Stomach (tissue), 4 donors: ENCODE results near the gene CLTRN.

Experiments used
- EP300 ChIP-seq: sonication (generic); formaldehyde crosslinking; IDR thresholded peaks from one replicate; pipeline ENCODE4 v1.6.1; 2017; ENCODE audit warnings: antibody characterized with exemption
- POLR2A ChIP-seq, 4 donors: fragments of 450-650 bp; IDR thresholded peaks; one replicate each; pipeline ENCODE4 v1.6.1; 2016; ENCODE audit warnings: antibody characterized with exemption in 4 of 4, control low read depth in 2 of 4, mild to moderate bottlenecking in 1 of 4, moderate library complexity in 1 of 4
- POLR2AphosphoS5 ChIP-seq, 3 donors: sonication (generic); formaldehyde crosslinking; IDR thresholded peaks; one replicate each; pipeline ENCODE4 v1.6.1; 2016; ENCODE audit warnings: antibody characterized with exemption in 3 of 3
- TF ChIP-seq, protein P1 (sequence below), 7 experiments: fragments of 450-650 bp in 4 of 7; fragments of 200-600 bp in 3 of 7; sonication (generic) in 3 of 7; IDR thresholded peaks; one replicate each; pipeline ENCODE4 v1.5.1; 2016 to 2019; ENCODE audit warnings: antibody characterized with exemption in 7 of 7, control low read depth in 2 of 7, mild to moderate bottlenecking in 1 of 7

DNA sequence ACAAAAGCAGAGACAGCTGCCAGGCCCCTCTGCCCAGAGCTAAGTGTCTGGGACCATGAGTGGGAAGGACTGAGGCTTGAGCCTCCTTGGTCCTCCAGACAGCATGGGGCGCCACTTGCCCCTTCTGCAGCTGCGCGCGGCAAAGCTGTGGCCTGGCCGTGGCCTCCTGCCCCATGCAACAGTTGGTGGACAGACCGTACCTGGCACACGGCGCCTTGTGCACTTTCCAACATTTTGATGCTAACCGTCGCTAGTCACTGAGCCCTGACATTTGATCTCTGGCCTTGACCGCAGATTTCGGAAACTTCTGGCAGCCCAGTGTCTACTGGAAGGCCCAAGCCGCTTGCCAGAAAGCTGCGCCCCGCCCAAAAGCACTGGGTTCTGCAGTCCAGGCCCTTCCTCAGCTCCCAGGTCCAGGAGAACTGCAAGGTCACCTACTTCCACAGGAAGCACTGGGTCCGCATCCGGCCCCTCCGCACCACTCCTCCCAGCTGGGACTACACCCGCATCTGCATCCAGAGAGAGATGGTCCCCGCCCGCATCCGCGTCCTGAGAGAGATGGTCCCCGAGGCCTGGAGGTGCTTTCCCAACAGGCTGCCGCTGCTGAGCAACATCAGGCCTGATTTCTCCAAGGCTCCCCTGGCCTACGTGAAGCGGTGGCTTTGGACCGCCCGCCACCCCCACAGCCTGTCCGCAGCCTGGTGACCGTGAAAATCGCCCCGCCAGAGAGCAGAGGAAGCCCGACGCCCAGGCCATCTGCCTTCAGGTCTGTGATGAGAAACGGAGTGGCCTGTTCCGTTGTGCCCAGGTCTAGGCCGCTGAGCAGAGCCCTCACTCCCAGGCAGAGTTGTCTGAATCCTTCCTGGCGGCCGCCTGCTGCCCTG is 38.1 kb upstream of the CLTRN start:
- TF ChIP-seq, protein P1, sequence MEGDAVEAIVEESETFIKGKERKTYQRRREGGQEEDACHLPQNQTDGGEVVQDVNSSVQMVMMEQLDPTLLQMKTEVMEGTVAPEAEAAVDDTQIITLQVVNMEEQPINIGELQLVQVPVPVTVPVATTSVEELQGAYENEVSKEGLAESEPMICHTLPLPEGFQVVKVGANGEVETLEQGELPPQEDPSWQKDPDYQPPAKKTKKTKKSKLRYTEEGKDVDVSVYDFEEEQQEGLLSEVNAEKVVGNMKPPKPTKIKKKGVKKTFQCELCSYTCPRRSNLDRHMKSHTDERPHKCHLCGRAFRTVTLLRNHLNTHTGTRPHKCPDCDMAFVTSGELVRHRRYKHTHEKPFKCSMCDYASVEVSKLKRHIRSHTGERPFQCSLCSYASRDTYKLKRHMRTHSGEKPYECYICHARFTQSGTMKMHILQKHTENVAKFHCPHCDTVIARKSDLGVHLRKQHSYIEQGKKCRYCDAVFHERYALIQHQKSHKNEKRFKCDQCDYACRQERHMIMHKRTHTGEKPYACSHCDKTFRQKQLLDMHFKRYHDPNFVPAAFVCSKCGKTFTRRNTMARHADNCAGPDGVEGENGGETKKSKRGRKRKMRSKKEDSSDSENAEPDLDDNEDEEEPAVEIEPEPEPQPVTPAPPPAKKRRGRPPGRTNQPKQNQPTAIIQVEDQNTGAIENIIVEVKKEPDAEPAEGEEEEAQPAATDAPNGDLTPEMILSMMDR (IDR thresholded peaks at IDR 0.05): no peak
- TF ChIP-seq POLR2A (IDR thresholded peaks at IDR 0.05) (no peak), POLR2AphosphoS5 (IDR thresholded peaks at IDR 0.05) (no peak), EP300 (no peak)
